Kasumi-1 (cell line): Measurements from ENCODE around the gene KLHL6.

Source experiments
- DNase-seq, 2 experiments: peaks; one replicate each; lab custom pipeline; 2025; lab: John Stamatoyannopoulos, UW

KLHL6 gene

DNA sequence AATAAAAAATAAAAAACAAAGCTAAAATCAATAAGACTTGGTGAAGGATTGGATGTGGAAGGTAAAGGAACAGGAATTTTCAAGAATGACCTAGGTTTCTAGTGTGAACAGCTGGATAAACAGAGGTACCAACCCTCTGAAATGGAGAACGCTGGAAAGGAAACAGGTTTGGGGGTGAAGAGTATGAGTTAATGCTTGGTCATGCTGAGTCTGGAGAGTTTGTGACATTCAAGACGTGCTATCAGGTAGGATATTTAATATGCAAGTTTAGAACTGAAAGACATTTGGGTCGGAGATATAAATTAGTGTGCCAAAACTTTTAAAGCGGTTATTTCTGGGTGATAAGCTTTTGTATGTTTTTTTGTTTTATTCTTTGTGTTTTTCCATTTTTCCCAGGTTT is 11.4 kb upstream of the KLHL6 start:
- DNase-seq = no peak

DNA sequence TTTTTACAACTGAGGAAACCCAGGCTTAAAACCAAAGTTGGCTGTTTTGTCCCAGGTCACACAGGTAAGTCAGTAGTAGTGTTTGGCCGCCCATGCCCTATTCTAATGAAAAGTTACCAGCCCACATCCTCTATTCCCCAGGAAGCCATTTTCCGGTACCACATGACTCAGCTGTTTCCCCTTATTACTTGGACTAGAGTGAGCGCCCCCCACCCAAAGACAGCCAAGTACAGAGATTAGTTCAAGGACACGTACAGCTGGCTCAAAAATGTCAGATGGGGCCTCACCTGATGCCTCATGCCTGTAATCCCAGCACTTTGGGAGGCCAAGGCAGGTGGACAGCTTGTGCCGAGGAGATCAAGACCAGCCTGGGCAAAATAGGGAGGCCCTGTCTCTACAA is 8.5 kb upstream of the KLHL6 start:
- no peak for DNase-seq

DNA sequence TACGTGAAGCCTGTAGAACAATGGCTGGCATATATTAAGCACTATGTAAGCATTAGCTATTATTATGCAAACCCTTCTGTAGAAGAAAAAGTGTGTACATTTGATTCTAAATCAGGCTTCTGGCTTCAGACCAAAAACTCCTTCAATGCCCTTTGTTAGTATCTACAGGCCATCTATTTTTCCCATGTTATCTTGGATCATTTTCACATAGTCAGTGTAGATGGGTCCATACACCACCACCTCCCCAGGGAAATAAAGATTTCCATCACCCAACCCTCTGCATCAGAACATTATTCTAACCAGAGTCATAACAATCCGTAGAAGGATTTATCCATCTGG is 8.0 kb upstream of the KLHL6 start:
- no peak for DNase-seq

DNA sequence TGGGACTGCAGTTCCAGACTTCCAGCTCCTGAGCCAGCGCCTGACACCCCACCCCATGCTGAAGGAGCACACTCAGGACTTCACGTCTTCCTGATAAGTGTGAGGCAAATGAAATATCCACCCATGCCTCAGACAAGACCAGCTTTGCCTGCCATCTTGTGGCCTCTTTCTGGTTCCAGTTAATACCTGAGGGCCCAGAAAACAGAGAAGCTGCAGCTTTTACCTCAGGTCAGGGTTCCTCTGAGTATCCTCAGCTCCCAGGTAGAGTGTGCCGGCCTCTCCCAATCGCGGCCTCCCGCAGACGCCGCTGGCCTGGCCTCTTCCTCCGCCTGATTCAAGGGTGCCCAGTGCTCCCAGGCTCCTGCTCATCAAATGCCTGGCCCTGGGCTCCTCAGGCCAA is 5.1 kb upstream of the KLHL6 start:
- DNase-seq = peak; percentile 24 to 27

DNA sequence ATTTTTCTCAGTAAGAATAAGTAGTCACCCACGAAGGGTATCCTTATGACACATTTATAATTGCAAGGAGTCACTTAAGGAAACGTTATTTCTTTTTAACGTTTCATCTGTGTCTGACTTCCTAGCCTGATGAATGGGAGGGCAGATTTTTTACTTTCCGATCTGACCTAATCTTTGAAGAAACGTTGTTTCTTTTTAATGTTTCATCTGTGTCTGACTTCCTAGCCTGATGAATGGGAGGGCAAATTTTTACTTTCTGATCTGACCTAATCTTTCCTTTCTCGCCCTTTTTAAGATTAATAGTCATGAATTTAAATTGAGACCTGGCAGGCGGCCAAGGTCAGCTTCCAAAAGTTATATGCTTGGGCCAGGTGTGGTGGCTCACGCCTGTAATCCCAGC is 3.0 kb upstream of the KLHL6 start:
- no peak for DNase-seq

DNA sequence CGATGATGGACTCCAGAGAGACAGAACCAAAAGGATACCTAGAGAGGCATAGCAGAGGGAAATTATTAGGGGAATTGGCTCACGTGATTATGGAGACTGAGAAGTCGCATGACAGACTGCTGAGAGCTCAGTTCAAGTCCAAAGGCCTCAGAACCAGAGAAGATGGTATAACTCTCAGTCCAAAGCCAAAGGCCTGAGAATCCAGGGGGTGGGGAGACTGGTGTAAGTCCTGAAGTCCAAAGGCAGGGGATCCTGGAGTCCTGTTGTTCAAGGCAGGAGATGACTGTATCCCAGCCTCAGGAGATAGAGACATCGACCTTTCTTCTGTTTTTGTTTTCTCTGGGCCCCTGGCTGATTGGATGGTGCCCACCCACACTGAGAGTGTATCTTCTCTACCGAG is 1.2 kb upstream of the KLHL6 start:
- DNase-seq = no peak

DNA sequence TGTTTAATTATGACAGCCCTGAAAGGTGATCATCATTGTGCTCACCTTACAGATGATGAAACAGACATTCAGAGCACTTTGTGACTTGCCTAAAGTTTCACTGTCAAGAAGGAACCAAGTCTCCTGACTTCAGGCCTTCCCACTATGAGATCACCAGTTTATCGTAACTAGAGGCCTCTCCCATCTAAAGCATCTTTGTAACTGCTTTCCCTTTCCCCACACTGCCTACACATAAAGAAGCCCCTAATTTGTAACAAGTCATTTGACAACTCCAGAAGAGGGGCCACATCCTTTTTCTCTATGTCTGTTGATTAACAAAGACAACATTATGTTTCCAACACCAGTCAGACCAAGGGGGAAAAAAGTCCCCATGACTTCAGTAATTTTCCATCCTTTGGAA is 1.1 kb downstream of the KLHL6 start:
- peak; percentile 57 to 69 for DNase-seq

DNA sequence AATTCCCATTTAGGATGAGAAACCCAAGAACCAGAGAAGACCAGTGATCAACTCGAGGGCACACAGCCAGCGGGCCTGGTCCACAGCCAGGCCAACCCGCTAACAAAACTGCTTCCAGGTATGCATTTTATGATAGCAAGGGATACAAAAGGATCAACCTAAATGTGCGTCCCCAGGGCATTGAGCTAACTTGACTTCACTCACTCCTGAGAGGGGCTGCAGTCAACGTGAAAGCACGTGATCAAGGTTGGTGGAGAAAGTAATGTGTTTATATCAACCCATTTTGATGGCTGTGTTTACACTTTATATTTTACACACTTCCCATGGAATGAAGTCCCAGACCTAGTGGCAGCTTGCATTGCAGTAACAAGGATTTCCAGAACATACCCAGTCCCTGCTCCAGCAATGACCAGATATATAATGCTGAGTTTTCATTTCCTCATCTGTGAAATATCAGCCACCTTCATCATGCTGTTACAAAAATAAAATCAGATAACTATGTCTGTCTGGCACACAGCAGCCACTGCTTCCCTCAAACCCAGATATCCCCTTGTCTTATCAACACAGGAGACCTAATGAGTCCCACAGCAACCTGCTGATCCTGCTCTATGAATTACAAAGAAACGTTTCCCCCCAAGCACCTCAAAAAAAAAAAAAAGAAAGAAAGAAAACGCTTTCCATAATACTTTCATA is 2.0 kb downstream of the KLHL6 start:
- DNase-seq = no peak

DNA sequence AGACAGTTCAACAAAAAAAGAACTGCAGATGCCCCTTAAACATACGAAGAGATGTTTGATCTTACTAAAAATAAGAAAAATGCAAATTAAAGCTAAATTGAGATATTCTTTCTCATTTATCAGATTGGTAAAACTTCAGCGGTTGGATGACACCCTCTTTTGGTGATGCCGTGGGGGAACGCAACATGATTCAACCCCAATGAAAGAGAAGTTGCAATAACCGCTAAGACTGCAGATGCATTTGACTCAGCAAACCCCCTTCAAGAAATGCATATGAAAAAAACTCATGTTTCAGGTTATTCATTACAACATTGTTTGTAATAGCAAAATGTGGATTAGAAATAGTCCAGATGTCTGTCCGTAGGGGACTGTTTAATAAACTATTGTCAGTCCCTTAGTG is 3.6 kb downstream of the KLHL6 start:
- no peak for DNase-seq

DNA sequence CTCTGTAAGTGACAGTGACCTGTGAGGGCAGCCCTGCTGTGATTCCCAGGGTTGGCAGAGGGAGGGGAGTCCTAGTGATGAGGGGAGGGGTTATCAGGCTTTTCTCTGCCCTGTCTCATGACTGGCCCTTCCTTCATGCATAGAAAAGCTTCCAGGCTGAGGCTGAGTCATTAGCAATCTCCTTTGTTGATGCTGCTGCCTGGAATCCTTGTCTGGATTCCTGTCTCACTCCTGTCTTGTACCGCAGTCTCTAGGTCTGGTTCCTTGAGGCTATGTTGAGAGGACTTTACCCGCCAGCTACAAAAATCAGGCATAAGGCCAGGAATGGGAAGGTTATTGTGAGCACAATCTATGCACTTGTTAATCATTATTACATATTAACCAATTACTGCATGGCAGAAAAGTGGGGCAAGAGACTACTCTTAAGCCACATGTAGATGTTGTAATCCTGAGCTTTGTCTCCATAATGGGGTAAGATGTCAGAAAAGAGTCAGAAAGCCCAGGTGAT is 7.2 kb downstream of the KLHL6 start:
- DNase-seq = no peak

DNA sequence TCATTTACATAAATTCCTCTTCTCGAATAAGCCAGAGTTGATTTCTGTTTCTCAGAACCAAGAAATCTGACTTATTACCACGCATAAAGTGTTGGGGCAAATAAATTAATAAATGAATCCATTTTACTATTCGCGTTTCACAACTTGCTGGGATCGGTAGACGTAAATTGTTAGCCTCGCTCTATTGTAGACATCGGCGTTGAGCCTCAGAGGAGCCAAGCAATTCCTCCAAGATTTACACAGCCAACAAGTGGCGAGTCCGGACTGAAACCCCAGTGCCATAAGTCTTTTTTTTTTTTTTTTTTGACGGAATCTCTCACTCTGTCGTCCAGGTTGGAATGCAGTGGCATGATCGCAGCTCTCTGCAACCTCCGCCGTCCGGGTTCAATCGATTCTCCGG is 8.9 kb downstream of the KLHL6 start:
- DNase-seq = no peak

DNA sequence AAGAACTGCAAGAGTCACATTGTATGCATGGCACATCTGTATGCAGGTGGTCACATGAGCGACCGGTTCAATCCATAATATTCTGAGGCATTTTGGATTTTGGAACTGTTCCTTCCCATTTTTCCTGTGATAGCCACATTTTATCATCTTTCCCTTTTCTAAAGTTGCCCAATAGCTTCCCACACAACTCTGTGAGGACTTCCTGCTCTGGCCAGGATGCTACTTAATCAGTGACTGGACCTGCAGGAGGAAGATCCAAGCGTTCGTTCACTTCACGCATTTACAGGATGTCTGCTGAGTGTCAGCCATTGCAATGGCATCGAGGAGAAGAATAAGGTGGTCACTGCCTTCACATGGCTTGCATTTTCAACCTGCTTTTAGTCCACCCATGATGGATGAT is 9.8 kb downstream of the KLHL6 start:
- DNase-seq = no peak

DNA sequence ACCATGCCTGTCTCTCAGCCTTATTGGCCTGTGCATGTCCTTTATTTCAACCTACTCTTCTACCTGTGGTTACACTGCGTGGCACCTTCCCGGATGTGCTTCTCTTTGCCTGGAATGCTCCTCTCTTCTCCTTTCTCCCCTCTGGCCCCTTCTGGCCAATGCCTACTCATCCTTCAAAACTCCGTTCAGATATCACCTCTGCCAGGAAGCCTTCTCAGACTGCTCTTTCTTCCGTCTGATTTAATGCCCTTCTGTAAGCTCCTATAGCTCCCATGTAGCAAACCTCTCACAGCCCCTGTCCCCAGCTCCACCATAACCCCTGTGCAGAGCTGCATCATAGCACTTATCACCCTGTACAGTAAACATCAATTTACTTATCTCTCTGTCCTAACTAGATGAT is 13.2 kb downstream of the KLHL6 start:
- no peak for DNase-seq

DNA sequence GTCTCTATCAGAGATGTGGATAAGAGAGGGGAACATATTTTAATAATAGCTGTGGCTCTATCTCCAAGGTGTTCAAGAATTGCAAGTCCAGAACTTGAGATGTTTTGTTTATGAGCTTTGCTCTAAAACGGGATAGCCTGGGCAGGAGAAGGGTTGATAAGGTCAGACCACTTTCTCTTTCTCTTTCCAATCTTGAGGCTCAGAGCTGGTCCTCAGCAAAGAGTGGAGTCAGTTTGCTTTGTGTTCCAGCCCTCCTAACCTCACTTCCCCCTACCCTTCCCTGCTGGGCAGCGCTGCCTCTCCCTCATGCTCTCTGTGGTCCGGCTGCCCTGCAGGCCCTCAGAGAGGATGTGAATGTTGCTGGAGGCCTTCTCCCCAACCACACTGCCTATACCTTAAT is 13.8 kb downstream of the KLHL6 start:
- peak; percentile 39 to 40 for DNase-seq

DNA sequence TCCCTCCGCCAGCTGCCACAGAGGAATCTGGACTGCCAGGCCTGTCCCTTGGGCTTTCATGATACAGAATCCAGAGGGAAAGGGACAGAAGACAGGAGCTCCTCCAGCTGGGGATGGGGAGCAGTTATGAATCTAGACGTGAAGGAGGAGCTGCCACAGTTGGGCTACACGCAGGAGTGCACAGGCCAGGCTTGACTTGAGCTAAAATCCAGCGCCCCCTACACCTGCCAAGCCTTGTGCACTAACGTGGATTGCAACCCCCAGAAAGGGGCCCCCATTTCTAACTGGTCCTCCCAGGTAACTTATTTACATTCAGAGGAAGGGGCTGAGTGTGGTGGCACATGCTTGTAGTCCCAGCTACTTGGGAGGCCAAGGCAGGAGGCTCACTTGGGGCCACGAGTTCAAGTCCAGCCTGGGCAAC is 14.3 kb downstream of the KLHL6 start:
- DNase-seq = no peak

DNA sequence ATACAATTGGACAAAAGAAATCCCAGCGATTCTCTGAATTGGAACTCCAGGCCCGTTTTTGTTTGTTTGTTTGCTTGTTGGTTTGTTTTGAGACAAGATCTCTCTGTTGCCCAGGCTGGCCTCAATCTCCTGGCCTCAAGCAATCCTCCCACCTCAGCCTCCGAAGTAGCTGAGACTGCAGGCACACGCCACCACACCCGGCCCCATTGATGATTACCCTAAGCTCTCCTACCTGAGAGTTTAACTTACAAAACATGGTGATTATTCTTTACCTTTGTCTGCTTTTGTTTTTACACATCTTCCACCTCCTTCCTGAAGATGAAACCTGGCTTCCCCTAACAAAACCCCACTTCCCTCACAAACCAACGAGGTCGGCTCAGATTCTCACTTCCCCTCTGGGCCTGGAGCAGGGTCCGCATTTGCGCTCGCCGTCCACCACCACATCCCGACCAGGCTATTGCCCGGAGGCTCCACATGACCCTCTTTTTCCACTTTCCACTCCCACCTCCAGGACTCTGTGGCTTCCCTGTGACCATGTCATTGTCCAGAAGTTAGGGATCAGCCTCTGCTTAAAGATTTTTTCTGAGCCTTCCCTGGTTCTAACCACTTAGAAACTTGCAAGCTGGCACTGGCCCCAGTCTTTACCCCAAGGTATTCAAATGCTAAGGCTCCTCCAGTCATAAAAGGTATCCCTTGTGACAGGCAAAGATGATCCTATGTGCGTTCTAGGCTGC is 14.8 kb downstream of the KLHL6 start:
- no peak for DNase-seq

DNA sequence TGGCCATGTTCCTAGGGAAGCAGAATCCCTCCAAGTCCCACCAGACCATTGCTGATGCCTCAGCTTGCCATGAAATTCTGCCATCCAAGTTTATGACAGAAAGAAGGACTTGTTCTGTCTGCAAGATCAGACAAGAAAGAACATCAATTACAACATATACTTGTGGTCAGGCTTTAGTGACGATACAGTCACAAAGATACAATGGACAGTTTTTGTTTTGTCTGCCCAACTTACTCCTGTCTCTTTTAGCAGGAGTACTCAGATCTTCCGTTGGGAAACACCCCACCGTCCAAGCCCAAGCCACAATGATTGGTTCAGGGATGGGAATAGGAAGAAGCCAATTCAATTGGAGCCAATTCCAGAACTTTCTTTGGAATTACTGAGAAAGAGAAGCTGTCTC is 15.7 kb downstream of the KLHL6 start:
- DNase-seq = no peak

DNA sequence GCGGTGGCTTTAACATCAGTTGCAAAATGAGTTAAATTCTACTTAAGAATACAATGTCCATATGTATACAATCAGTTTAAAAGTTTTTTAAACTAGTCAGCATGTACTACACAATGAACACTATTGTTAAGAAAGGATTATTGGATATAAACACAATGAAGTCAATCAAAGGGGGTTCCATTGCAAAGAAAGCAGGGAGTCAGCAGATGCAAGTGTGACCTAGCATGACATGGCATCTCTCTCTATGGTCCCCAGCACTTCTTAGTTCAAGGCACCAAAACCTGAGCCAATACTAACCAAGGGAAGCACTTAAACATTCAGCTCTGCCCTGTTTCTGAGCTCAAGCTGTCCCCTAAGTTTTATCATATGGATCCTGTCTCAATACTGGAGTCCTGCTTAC is 17.0 kb downstream of the KLHL6 start:
- no peak for DNase-seq

DNA sequence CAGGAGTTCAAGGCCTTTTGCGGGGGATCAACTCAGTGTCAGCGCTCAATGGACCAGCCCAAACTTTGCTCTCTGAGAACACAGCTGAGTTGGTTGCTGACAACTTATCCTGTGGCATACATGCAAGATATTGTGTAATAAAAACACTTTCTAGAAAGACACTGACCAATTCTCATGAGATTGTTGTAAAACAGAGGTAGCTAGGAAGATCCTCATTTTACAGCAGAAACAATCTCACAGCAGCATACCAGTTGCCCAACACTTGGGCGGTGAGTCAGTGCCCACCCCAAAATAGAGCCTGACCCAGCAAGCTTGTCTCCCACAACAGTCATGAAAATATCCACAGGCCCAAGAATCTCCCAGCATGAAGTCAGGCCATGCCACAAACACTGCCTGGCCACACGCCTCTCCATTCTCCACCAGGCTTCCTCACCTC is 18.2 kb downstream of the KLHL6 start:
- peak; percentile 50 to 57 for DNase-seq

DNA sequence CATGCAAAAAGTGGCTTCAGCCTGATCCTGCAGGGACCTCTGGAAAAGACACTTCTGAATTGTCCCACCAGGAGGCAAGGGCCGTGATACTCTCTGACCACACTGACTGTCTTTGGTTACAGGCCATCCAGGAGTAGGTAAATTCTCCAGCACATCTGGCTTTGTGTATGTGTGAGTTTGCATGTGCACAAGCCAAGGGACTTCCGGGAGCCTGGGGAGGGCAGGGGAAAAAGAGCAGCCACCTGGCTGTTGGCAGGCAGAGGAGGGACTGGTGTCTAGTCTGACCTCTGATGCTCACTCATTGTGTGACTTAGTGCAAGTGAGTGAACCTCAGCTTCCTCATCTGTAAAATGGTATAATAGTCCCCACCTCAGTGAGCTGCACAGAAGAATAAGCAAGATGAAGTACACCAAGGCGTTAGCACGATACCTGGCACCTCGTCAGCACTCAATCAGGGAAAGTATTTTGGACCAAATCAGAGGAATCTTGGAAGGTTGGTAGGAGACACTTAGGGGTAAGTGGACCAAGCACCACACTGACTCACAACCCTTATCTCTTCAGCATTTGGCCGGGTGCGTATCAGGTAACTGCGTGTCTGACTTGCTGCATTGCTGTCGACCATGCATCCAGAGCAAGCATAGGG is 19.1 kb downstream of the KLHL6 start:
- no peak for DNase-seq

DNA sequence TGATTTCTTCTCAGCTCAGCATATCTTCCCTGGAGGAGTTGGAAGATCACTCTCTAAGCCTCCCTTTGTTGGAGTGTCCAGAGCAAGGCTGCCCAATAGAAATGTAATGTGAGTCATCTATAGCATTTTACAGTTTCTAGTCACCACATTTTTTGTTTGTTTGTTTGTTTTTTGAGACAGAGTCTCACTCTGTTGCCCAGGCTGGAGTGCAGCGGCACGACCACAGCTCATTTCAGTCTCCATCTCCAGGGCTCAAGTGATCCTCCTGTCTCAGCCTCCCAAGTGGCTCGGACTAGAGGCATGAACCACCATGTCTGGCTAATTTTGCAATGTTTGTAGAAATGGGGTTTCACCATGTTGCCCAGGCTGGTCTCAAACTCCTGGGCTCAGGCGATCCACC is 21.3 kb downstream of the KLHL6 start:
- no peak for DNase-seq

DNA sequence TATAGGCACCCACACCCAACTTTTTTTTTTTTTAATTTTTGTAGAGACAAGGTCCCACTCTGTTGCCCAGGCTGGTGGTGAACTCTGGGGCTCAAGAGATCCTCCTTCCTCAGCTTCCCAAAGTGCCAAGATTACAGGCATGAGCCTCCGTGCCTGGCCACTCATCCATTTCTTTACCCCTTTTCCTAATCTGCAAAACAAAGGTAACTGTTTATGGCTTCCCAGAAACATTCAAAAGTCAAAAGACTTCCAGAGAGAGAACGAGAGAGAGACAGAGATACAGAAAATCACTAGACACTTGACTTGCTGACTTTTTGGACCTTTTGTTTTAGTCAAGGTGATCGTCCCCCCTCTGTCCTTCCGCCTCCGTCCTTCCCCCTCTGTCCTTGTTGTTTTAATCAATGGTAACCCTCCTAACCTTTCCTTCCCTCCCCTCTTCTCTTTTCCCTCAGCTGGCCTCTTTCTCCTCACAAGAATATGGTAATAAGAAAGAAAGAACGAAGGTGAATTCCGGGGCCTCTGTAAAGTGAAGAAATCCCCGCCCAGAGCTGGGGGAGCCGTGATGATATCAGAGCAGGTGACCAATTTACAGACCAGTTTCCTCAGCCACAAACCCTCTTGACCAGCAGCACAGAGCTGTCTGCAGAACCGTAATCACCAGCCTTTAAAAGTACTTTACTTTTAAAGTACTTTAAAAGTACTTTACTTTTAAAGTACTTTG is 21.9 kb downstream of the KLHL6 start:
- DNase-seq = no peak
